ENCODE data around the gene PRSS36.

- TF ChIP-seq, protein P1, sequence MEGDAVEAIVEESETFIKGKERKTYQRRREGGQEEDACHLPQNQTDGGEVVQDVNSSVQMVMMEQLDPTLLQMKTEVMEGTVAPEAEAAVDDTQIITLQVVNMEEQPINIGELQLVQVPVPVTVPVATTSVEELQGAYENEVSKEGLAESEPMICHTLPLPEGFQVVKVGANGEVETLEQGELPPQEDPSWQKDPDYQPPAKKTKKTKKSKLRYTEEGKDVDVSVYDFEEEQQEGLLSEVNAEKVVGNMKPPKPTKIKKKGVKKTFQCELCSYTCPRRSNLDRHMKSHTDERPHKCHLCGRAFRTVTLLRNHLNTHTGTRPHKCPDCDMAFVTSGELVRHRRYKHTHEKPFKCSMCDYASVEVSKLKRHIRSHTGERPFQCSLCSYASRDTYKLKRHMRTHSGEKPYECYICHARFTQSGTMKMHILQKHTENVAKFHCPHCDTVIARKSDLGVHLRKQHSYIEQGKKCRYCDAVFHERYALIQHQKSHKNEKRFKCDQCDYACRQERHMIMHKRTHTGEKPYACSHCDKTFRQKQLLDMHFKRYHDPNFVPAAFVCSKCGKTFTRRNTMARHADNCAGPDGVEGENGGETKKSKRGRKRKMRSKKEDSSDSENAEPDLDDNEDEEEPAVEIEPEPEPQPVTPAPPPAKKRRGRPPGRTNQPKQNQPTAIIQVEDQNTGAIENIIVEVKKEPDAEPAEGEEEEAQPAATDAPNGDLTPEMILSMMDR (IDR thresholded peaks at IDR 0.05; ENCODE audit: low read depth, low read length, poor library complexity, severe bottlenecking), result no peak
- TF ChIP-seq EZH2phosphoT487 (IDR thresholded peaks at IDR 0.05; ENCODE audit: borderline replicate concordance, low read length), result no peak
Observed at GRCh38 chr16:31148896-31149295, 970 bp downstream of the PRSS36 start.
